GM18508 (cell line): ENCODE measurements around the gene DIP2C.
"Not testable (repeated sequence)": the region's sequence is repeated elsewhere in the genome, so short reads cannot be mapped to it uniquely, and the experiment has no call there.

Experiments
- ATAC-seq: cut with Tn5 transposase; IDR thresholded peaks from one replicate; pipeline ENCODE4 v1.9.1; 2021; ENCODE audit warnings: moderate number of reproducible peaks; ENCODE audit not compliant: insufficient read depth, unreplicated experiment

The DIP2C gene

GRCh38 chr10:310371-310770 lies 379.1 kb downstream of the DIP2C start:
- ATAC-seq: no peak

GRCh38 chr10:308572-309085 lies 380.8 kb downstream of the DIP2C start:
- ATAC-seq: no peak

- ATAC-seq: no peak
Measured at GRCh38 chr10:308101-308500, 381.4 kb downstream of the DIP2C start.

- ATAC-seq: no peak
Measured at GRCh38 chr10:307659-308058, 381.8 kb downstream of the DIP2C start.

GRCh38 chr10:306675-307185 lies 382.7 kb downstream of the DIP2C start:
- no peak for ATAC-seq

GRCh38 chr10:306007-306674 lies 383.3 kb downstream of the DIP2C start:
- no peak for ATAC-seq

GRCh38 chr10:305034-305433 lies 384.4 kb downstream of the DIP2C start:
- no peak for ATAC-seq

GRCh38 chr10:301536-301935 lies 387.9 kb downstream of the DIP2C start:
- ATAC-seq: no peak

- not testable (repeated sequence) for ATAC-seq
Measured at GRCh38 chr10:300580-300979, 388.9 kb downstream of the DIP2C start.

GRCh38 chr10:299969-300368 lies 389.5 kb downstream of the DIP2C start:
- no peak for ATAC-seq

GRCh38 chr10:299512-299911 lies 390.0 kb downstream of the DIP2C start:
- ATAC-seq: no peak

- no peak for ATAC-seq
Measured at GRCh38 chr10:298033-298432, 391.4 kb downstream of the DIP2C start.

GRCh38 chr10:297567-297966 lies 391.9 kb downstream of the DIP2C start:
- ATAC-seq: no peak

GRCh38 chr10:293636-294035 lies 395.8 kb downstream of the DIP2C start:
- no peak for ATAC-seq

GRCh38 chr10:290026-290725 lies 399.3 kb downstream of the DIP2C start:
- no peak for ATAC-seq

GRCh38 chr10:289581-289980 lies 399.9 kb downstream of the DIP2C start:
- ATAC-seq: no peak

GRCh38 chr10:288316-289200 lies 400.9 kb downstream of the DIP2C start:
- no peak for ATAC-seq

GRCh38 chr10:287814-288213 lies 401.7 kb downstream of the DIP2C start:
- no peak for ATAC-seq

- ATAC-seq: no peak
Measured at GRCh38 chr10:287026-287709, 402.3 kb downstream of the DIP2C start.

GRCh38 chr10:285216-285615 lies 404.3 kb downstream of the DIP2C start:
- no peak for ATAC-seq
